ENCODE results near the gene ATP2C2.
"Not testable (repeated sequence)": the region's sequence is repeated elsewhere in the genome, so short reads cannot be mapped to it uniquely, and the experiment has no call there.

ATP2C2 gene

GRCh38 chr16:84425696-84426095 lies 57.4 kb downstream of the ATP2C2 start:
- no peak for DNase-seq

- DNase-seq: no peak
Measured at GRCh38 chr16:84426804-84427203, 58.5 kb downstream of the ATP2C2 start.

- no peak for DNase-seq
Measured at GRCh38 chr16:84427553-84427952, 59.2 kb downstream of the ATP2C2 start.

DNA sequence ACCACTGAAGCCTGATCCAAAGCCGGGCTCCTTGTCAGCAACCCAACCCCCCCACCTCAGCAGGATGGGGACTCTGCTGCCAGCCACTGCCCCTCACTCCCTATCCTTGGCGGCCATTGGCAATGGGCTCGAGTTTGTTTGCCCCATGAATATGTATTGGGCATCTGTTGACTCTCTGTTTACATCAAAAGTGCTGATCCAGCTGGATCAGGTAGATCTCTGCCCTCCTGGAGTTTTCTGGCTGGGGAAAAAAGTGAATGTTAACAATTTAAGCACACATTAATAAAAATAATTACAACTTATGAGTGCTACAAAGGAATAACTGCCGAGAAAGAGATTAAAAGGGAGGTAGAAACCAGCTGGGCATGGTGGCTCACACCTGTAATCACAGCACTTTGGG lies 62.5 kb downstream of the ATP2C2 start:
- DNase-seq: no peak

DNA sequence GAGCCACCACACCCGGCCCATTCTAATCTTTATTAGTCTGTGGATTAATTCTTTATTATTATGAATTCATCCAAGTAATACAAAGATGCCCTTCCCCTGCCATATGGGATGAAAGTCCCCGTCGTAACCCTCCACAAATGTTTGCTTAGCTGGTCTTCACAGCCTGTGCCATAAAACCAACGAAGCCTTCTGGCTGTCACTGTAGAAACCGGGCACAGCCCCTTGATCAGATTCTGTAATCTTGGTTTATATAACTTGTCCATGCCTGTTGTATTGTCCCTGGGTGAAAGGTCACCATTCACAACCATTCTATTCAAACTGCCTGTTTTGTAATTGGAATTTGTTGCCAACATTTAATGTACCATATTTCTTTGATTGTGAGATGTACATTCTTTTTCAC lies 66.5 kb downstream of the ATP2C2 start:
- DNase-seq: no peak

GRCh38 chr16:84436196-84436595 lies 67.9 kb downstream of the ATP2C2 start:
- no peak for DNase-seq

DNA sequence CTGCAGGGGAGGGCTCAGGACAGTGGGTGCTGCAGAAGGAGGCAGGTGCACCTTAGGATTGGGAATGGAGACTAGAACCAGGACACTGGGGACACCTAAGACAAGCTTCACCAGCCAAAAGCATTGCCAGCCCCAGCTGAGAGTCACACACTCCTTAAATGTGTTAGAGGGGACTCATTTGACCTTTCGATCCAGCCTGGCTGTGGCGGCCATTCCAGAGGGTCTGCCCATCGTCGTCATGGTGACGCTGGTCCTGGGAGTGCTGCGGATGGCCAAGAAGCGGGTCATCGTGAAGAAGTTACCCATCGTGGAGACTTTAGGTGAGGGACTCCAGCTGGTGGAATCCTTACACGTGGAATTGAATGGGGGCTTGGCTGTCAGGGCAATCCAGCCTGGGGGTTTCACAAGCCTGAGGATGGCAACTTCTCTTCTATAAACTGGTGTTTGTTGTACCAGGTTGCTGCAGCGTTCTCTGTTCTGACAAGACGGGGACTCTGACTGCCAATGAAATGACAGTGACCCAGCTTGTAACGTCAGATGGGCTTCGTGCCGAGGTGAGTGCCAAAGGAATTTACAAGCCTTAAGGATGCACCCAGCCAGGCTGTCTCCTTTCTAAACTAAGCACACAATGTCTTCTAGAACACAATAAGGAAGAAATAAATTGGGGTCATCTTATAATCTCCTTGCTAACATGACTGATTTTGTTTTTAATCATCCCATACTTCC lies 70.8 kb downstream of the ATP2C2 start:
- DNase-seq: no peak

DNA sequence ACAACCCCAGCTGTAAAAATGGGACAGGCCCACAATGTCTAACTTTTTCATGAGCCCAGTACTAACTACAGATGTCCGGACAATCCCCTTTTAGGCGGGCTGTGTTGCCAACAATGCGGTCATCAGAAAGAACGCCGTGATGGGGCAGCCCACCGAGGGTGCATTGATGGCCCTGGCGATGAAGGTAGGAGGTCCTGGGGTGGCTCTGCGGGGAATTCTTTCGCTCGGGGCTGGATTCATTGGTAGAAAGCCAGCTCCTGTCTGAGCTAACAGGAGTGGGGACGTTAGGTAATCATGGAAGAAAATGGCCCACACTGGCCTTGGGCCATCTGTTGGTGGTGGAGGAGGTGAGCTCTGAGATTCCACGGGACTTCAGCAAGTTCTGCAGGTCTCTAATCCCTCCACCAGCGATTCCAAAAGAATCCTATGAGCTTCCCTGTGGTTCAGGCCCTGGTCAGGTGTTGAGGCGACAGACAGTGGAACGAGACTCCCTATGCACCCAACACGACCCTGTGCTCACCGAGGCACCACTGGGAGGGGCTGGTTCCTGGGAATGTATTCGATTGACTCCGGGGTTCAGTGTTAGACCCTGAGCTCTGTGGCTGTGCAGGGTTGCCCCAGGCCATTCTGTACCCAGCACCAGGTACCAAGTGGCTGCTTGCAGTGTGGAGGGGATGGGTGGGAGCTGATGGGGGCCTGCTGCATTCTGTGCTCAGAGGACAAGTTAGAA lies 74.2 kb downstream of the ATP2C2 start:
- no peak for DNase-seq

DNA sequence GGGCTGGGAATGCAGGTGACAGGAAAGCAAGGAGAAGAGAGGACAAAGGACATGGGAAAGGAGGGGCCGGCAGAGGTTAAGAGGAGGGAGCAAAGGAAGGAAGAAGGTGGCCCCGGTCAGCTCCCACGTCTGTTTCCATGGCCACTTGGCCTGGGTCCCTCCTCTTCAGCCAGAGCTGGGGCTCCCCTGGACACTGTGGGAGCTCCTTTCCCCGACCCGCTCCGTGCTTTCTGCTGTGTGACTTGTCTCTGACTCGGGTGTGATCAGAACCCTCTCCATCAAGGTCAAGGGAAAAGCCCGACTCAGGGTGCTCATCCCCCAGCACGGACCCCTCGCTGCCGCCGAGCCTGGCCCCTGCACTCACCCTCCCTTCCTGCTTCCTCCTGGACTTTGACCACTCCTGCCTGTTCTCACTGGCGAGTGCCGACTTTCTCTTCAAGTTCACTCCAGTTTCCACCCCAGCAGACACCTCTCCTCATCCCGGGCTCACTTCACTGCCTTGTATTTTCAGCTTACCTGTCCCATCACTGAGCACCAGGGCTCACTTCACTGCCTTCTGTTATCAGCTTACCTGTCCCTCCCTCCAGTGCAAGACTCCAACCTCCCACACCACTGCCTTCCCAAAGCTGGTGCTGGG lies 74.9 kb downstream of the ATP2C2 start:
- no peak for DNase-seq

DNA sequence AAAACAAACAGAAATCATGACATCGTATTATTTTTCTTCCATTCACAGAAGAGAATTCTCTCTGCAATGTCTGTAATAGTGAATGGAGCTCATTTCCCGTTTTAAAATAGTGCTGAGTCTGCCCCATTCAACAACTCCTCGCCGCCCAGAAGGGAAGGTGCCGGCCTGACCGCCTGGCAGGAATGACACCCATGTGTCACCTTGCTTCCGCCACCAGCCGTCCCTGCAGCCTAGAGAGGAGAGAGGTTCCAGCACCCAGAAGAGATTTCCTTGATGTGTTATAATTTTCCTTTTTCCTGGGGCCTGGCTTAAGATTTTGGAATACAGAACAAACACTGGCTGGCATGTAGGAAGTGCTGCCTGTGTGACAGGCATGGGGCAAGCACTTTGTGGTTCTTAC lies 76.1 kb downstream of the ATP2C2 start:
- no peak for DNase-seq

DNA sequence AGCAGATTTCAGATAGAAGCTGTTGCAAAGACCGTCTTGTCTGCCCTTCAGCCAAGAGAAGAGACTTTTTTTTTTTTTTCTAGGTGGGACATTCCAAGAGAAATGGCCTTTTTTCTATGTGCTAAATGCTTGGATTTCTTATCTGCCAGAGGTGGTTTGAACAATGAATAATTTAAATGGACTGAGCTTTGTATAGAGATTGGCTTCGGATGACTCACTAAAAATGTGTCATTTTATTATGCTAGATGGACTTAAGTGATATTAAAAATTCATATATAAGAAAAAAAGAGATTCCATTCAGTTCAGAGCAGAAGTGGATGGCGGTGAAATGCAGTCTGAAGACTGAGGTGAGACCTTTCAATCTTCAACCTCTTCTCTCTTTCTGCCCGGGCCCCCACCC lies 77.7 kb downstream of the ATP2C2 start:
- DNase-seq: no peak

DNA sequence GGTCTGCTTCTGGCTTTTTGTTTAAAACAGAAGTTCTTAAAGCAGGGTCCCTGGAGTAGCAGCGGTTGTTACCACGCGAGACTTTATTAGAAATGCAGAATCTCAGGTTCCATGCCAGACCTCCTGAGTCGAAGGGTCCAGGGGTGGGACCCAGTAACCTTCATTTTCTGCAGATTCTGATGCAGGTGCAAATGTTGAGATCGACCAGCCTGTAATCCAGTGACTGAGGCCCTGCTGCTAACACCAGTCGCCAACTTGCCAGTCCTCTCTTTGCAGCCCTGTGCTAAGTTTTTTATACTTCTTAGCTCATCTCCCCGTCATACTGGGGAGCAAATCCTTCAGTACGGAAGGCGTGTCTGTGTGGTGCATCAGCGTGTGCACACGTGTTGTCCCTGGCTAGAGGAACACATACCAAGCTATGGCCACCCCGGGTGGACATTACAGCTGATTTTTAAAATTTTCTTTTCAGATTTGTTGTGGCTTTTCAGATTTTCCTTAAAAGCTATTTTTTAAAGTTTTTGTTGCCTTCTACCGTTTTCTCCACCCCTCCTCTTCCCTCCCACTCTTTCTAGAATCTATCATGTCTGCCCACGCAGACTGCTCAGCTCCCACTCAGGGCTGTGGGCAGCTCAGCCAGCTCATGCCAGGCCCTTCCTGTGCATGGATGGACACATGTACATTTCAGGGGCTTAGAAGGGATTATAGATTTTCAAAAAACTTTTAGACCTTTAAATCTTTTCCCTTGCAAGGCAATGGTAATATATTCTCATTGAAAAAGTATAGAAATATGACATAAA lies 78.5 kb downstream of the ATP2C2 start:
- no peak for DNase-seq

- DNase-seq: no peak
Measured at GRCh38 chr16:84448444-84448843, 80.1 kb downstream of the ATP2C2 start.

DNA sequence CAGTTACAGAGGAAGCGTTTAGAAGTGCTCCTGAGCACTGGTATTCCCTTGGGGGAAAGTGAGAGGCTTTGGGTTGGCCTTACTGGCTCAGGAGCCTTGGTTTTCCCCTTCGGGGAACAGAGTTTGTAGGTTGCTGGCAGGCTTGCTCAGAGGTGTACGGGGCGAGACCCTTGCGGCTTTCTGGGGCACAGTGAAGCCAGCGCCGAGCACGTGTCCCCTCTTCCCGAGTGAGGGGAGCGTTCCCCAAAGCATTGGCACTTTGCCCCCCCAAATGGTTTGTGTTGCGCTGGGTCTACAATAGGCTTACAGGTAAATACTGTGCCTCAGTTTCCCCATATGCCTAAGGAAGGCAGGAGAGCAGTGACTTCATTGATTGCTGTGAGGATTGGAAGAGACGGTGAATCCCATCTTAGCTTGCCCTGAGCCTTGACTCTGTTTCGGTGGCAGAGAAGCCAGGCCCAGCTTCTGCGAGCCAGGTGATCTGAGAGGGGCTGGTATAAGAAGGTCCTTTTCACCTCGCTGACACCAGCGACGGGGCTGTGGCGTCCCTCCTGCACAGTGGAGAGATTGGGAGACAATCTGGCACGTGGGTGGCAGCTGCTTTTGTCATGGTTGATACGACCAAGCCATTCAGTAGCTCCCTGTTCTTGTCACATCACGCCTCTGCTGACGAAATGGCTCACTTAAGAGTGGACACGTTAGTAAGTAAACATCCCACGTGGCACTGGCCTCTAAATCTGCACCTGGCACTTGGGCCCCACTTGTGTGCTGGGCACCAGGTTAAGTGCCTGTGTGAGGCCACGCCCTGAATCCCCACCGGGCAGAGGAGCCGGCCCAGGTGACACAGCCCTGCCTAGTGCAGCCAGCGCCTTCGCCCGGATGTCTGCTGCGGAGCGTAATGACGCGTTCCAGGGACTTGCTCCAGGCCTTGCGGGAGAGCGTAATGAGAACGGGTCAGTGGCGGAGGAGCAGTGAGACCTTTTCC lies 81.1 kb downstream of the ATP2C2 start:
- no peak for DNase-seq

DNA sequence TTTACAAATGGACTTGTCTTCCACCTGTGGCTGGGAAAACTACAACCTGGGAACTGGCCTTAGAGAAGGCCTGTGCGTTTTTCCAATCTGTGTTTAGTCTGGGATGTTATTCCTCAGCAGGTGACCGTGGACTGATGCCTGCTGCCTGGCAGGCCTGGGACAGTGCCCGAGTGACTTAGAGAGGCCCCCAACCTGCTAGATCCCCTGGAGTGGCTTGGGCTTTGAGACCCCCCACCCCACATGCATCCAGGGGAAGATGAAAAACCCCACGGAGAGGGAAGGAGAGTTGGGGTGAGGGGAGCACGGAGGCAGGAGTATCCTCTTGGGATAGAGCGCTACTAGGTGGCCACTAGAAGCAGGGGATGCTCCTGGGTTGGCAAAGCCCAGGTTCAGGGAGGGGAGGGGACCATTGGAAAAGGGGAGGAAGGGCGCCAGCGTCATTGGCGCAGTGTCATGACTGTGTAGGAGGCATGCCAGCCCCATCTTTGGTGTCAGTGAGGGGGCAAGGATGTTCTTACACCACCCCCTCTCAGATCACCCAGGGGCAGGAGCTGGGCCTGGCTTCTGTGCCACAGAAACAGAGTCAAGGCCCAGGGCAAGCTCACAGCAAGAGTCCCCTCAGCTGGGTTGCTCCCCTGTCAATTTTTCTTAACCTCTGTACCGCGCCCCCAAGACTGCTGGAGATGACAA lies 82.0 kb downstream of the ATP2C2 start:
- DNase-seq: no peak

DNA sequence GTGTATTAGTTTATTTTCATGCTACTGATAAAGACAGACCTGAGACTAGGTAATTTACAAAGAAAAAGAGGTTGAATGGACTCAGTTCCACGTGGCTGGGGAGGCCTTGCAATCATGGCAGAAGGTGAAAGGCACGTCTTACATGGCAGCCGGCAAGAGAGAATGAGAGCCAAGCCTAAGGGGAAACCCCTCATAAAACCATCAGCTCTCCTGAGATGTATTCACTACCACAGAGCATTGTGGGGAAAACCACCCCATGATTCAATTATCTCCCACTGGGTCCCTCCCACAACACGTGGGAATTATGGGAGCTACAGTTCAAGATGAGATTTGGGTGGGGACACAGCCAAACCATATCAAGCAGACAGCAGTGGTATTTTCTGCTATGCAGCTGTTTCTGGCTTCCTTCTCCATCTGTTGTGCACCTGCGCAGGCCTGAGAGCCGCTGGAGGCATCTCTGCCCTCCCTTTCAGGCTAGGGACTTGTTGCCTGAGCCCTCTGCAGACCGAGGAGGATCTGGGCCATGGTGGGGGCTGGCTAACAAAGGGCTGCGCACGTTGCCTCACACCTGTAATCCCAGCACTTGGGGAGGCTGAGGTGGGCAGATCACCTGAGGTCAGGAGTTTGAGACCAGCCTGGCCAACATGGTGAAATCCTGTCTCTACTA lies 82.8 kb downstream of the ATP2C2 start:
- not testable (repeated sequence) for DNase-seq

DNA sequence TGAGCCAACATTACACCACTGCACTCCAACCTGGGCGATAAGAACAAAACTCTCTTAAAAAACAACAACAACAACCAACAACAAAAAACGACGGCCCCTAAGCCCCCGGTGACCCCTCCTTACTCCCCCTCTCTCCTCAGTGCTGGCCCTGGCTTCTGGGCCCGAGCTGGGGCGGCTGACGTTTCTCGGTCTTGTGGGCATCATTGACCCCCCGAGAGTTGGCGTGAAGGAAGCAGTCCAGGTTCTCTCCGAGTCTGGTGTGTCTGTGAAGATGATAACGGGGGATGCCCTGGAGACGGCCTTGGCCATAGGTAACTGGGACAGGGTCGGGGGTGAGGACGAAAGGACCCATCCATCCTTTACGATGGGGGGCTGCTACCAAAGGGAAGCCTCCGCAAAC lies 83.4 kb downstream of the ATP2C2 start:
- no peak for DNase-seq

DNA sequence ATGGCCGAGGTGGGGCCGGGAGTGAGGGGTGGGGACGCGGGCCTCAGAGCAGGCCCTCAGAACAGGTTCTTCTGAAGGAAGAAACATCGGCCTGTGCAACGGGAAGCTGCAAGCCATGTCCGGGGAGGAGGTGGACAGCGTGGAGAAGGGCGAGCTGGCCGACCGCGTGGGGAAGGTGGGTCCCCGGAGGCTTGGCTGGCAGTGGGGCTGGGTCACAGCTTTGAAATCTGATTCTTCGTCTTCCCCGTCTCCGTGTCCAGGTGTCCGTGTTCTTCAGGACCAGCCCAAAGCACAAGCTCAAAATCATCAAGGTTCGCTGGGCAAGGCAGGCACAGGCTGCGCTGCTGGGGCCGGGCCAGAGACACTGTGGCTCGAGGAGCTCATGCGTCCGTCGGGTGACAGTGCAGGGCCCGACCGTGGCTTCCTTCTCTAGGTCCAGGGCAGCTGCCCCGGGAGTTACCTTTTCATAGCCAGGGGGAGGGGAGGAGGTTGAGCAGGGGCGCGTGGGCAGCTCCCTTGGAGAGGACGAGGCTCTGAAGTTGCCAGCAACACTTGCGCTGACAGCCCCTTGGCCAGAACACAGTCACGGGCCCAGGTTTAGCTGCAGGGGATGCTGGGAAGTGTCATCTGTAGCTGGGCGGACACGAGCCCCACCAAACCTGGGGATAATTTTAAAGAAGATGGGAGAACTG lies 84.9 kb downstream of the ATP2C2 start:
- no peak for DNase-seq

- no peak for DNase-seq
Measured at GRCh38 chr16:84454611-84455010, 86.3 kb downstream of the ATP2C2 start.

DNA sequence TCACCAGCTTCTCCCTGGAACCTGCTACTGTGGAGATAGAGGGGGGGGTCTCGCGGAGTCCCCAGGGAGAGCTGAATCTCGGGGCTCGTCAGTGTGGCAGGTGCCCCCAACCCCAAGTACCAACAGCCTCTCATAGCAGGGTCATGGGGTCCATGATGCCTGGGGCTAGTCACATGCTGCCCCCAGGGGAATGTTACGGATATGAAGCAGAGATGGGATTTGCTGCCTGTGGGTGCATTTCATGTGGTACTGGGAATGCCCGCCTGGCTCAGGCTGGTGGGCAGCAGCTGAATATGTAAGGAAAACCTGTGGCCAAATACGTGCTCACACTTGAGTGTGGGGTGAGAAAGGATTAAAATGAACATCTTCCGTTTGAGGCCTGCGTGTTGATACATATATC lies 86.7 kb downstream of the ATP2C2 start:
- DNase-seq: no peak
